Neural cell (in vitro differentiated cells): Measurements from ENCODE around the gene PPM1A.

Experiments
- CTCF ChIP-seq: fragments of 450-650 bp; IDR thresholded peaks from 2 replicates; pipeline ENCODE4 v1.5.1; 2014; ENCODE audit warnings: antibody characterized with exemption, mild to moderate bottlenecking, moderate library complexity; ENCODE audit not compliant: poor library complexity, severe bottlenecking
- POLR2AphosphoS5 ChIP-seq: IDR thresholded peaks from 2 replicates; pipeline ENCODE4 v1.6.1; 2012

- TF ChIP-seq CTCF: no peak
- TF ChIP-seq POLR2AphosphoS5: no peak
Measured at GRCh38 chr14:60215520-60216420, 33.3 kb upstream of the PPM1A start.
